HepG2 (cell line): ENCODE measurements around the gene CARHSP1. TPM values are rescaled to one million over a fixed set of nuclear protein-coding genes. Genes with fewer than 3 reads are reported as not detected.

Experiments used
- EEA1 ChIP-seq: sonication (generic); formaldehyde crosslinking; IDR thresholded peaks from 2 replicates; pipeline ENCODE4 v1.5.1; 2020; ENCODE audit warnings: mild to moderate bottlenecking, missing genetic modification reagents, borderline replicate concordance
- FOXA3 ChIP-seq: IDR thresholded peaks from 2 replicates; pipeline ENCODE4 v1.6.1; 2016; ENCODE audit warnings: missing genetic modification reagents, missing compliant biosample characterization
- HOXD1 ChIP-seq: sonication (generic); formaldehyde crosslinking; IDR thresholded peaks from 2 replicates; pipeline ENCODE4 v1.5.0; 2020; ENCODE audit warnings: missing genetic modification reagents
- MAFG ChIP-seq: sonication (generic); formaldehyde crosslinking; IDR thresholded peaks from 2 replicates; pipeline ENCODE4 v1.5.1; 2020; ENCODE audit warnings: mild to moderate bottlenecking, missing genetic modification reagents
- RCOR2 ChIP-seq: IDR thresholded peaks from 2 replicates; pipeline ENCODE4 v1.6.1; 2016; ENCODE audit warnings: missing biosample characterization, missing genetic modification reagents
- REXO4 ChIP-seq: sonication (generic); formaldehyde crosslinking; IDR thresholded peaks from 2 replicates; pipeline ENCODE4 v1.8.0; 2022; ENCODE audit warnings: missing genetic modification reagents, mild to moderate bottlenecking, borderline replicate concordance
- SOX5 ChIP-seq: IDR thresholded peaks from 2 replicates; pipeline ENCODE4 v1.6.1; 2016; ENCODE audit warnings: borderline replicate concordance
- SOX6 ChIP-seq, 2 experiments: fragments of 450-650 bp in 1 of 2; sonication (generic) in 1 of 2; formaldehyde crosslinking in 1 of 2; IDR thresholded peaks; 2 replicates each; pipeline versions ENCODE4 v1.4.0 to v1.6.1; 2017 to 2020; ENCODE audit warnings: antibody characterized with exemption in 1 of 2, mild to moderate bottlenecking in 1 of 2, missing genetic modification reagents in 1 of 2
- SRSF1 ChIP-seq: fragments of 200-400 bp; formaldehyde crosslinking; optimal IDR thresholded peaks from 2 replicates; pipeline ENCODE3; 2017; ENCODE audit warnings: mild to moderate bottlenecking, low read depth, low read length, moderate library complexity
- STAG1 ChIP-seq: sonication (generic); formaldehyde crosslinking; IDR thresholded peaks from 2 replicates; pipeline ENCODE4 v1.4.0; 2020; ENCODE audit warnings: missing genetic modification reagents
- YEATS4 ChIP-seq: sonication (generic); formaldehyde crosslinking; IDR thresholded peaks from 2 replicates; pipeline ENCODE4 v1.4.0; 2020; ENCODE audit warnings: missing genetic modification reagents, borderline replicate concordance
- ZEB1 ChIP-seq: IDR thresholded peaks from 2 replicates; pipeline ENCODE4 v1.6.1; 2012; ENCODE audit warnings: mild to moderate bottlenecking, low read depth, inconsistent platforms; ENCODE audit not compliant: insufficient replicate concordance
- ZFP36L1 ChIP-seq: sonication (generic); formaldehyde crosslinking; IDR thresholded peaks from 2 replicates; pipeline ENCODE4 v1.8.0; 2022; ENCODE audit warnings: mild to moderate bottlenecking, missing genetic modification reagents, moderate library complexity
- ZNF282 ChIP-seq: fragments of 450-650 bp; IDR thresholded peaks from 2 replicates; pipeline ENCODE4 v1.6.1; 2018; ENCODE audit not compliant: partially characterized antibody
- ZNF382 ChIP-seq: sonication (generic); formaldehyde crosslinking; IDR thresholded peaks from 2 replicates; pipeline ENCODE4 v1.5.0; 2020; ENCODE audit warnings: missing genetic modification reagents, mild to moderate bottlenecking, borderline replicate concordance
- ZNF460 ChIP-seq: sonication (generic); formaldehyde crosslinking; IDR thresholded peaks from 2 replicates; pipeline ENCODE4 v1.5.1; 2020; ENCODE audit warnings: missing genetic modification reagents, mild to moderate bottlenecking, borderline replicate concordance
- ZNF510 ChIP-seq: sonication (generic); formaldehyde crosslinking; IDR thresholded peaks from 2 replicates; pipeline ENCODE4 v1.4.0; 2020; ENCODE audit warnings: low read depth, mild to moderate bottlenecking, missing genetic modification reagents
- ZNF530 ChIP-seq: sonication (generic); formaldehyde crosslinking; IDR thresholded peaks from 2 replicates; pipeline ENCODE4 v1.5.0; 2020; ENCODE audit warnings: low read depth, mild to moderate bottlenecking, missing genetic modification reagents
- ZNF564 ChIP-seq: sonication (generic); formaldehyde crosslinking; IDR thresholded peaks from 2 replicates; pipeline ENCODE4 v1.8.1; 2023; ENCODE audit warnings: mild to moderate bottlenecking, missing genetic modification reagents
- ZNF703 ChIP-seq: sonication (generic); formaldehyde crosslinking; IDR thresholded peaks from 2 replicates; pipeline ENCODE4 v1.5.1; 2020; ENCODE audit warnings: missing genetic modification reagents, mild to moderate bottlenecking, moderate library complexity, borderline replicate concordance
- ZNF772 ChIP-seq: sonication (generic); formaldehyde crosslinking; IDR thresholded peaks from 2 replicates; pipeline ENCODE4 v1.5.0; 2020; ENCODE audit warnings: mild to moderate bottlenecking, missing genetic modification reagents
- ZNF773 ChIP-seq: sonication (generic); formaldehyde crosslinking; IDR thresholded peaks from 2 replicates; pipeline ENCODE4 v1.4.0; 2020; ENCODE audit warnings: missing genetic modification reagents, borderline replicate concordance
- ZZZ3 ChIP-seq: sonication (generic); formaldehyde crosslinking; IDR thresholded peaks from 2 replicates; pipeline ENCODE4 v1.4.0; 2020; ENCODE audit warnings: missing genetic modification reagents, mild to moderate bottlenecking, borderline replicate concordance
- polyA plus RNA-seq, 8 experiments: library from polyadenylated mRNA; depleted of rRNA in 3 of 8; stranded (reverse) in 7 of 8; unstranded in 1 of 8; fragments of >200 nt; fragmentation: Illumina TruSeq in 4 of 8; extraction: Trizol in 4 of 8; gene quantifications; 2 replicates each; pipeline versions ENCODE4 v1.2.1 to v1.2.3, GENCODE V29; 2011 to 2016; ENCODE audit warnings: low read depth in 4 of 8, missing spikeins in 1 of 8, mixed read lengths in 1 of 8; ENCODE audit not compliant: insufficient read depth in 1 of 8
- total RNA-seq, 5 experiments: library from RNA; depleted of rRNA; stranded (reverse); fragments of >200 nt; fragmentation: Illumina TruSeq; extraction: Trizol; gene quantifications; 2 replicates each; pipeline ENCODE4 v1.2.3, GENCODE V29; 2016; ENCODE audit warnings: low read depth in 1 of 5
- TF ChIP-seq, protein P1 (sequence below): sonication (generic); formaldehyde crosslinking; IDR thresholded peaks from 2 replicates; pipeline ENCODE4 v1.5.0; 2020; ENCODE audit warnings: missing genetic modification reagents, mild to moderate bottlenecking, borderline replicate concordance
- TF ChIP-seq, protein P2 (sequence below): sonication (generic); formaldehyde crosslinking; IDR thresholded peaks from 2 replicates; pipeline ENCODE4 v1.4.0; 2020; ENCODE audit warnings: missing genetic modification reagents
- TF ChIP-seq, protein P3 (sequence below): sonication (generic); formaldehyde crosslinking; conservative IDR thresholded peaks from 2 replicates; pipeline ENCODE4 v1.4.0; 2020; ENCODE audit warnings: missing genetic modification reagents

CARHSP1 gene
- total and polyA plus RNA-seq, 2 of the 13 experiments (the other 11 are each of a cell fraction or from before 2014, with no cell fraction given): 173 to 345 TPM

DNA sequence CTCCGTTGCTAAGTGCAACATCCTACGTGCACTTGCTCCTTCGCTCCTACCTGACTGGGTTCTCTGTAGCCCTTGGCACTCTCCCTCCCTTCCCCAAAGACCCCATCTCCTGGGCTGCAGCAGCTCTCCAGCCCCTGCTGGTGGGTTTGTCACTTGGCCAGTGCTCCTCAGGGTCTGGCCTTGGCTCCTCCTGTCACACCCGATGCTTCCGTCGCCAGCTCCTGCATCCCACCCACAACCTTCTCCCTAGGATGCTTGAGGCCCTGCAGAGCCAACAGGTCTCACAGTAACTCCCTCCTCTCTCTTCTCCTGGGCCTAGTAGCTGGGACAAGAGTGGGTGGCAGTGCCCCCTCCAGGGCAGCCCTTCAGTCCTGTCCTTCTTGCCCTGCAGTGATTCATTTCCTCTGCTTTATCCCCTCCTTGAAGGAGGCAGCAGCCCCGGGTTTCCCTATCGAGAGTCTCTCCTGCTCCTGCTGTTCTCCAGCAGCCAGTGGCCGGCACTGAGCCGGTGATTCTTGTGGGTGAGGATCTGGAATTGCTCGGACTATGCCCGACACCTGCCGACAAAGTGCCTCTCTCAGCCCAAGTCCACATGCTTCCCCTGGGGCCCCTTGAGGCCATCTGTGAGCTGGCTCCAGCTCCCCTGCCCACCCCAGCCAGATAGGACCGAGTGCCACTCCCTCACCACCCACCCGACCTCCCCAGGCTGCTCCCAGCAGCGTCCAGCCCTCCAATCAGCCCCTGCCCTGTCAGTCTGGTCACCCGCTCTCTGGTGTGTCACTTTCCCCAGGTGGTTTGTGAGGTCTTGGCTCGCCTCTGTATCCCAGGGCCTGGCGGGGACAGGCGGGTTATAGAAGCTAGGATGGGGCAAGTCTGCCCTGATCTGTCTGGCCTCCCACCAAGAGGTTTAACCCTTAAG, 17.1 kb upstream of the CARHSP1 start (continued):
- TF ChIP-seq HOXD1 (CRISPR knock-in tag) (no peak), ZEB1 (no peak), ZNF773 (no peak), ZNF510 (CRISPR knock-in tag) (no peak), FOXA3 (CRISPR knock-in tag) (no peak), EEA1 (CRISPR knock-in tag) (no peak), STAG1 (CRISPR knock-in tag) (peak; percentile 59), ZNF382 (CRISPR knock-in tag) (no peak), SOX5 (CRISPR knock-in tag) (no peak), ZNF772 (CRISPR knock-in tag) (no peak), REXO4 (CRISPR knock-in tag) (no peak), ZFP36L1 (CRISPR knock-in tag) (no peak), SOX6 (IDR thresholded peaks at IDR 0.05) (no peak), SOX6 (CRISPR knock-in tag; IDR thresholded peaks at IDR 0.05) (peak; percentile 34; the same call in 1 of the 2 replicates), ZZZ3 (CRISPR knock-in tag) (no peak), ZNF703 (CRISPR knock-in tag) (peak; percentile 82; the same call in 1 of the 2 replicates), ZNF530 (CRISPR knock-in tag) (no peak), SRSF1 (peak; percentile 76), RCOR2 (CRISPR knock-in tag) (no peak), YEATS4 (CRISPR knock-in tag) (no peak), ZNF460 (CRISPR knock-in tag) (no peak), ZNF282 (no peak), ZNF564 (CRISPR knock-in tag) (no peak), MAFG (CRISPR knock-in tag) (no peak)
- TF ChIP-seq, protein P1, sequence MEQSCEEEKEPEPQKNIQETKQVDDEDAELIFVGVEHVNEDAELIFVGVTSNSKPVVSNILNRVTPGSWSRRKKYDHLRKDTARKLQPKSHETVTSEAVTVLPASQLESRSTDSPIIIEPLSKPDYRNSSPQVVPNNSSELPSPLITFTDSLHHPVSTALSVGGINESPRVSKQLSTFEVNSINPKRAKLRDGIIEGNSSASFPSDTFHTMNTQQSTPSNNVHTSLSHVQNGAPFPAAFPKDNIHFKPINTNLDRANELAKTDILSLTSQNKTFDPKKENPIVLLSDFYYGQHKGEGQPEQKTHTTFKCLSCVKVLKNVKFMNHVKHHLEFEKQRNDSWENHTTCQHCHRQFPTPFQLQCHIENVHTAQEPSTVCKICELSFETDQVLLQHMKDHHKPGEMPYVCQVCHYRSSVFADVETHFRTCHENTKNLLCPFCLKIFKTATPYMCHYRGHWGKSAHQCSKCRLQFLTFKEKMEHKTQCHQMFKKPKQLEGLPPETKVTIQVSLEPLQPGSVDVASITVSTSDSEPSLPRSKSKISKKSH: 0 out of 2 replicates have a peak, but pooled peaks have one; percentile 51
- TF ChIP-seq, protein P2, sequence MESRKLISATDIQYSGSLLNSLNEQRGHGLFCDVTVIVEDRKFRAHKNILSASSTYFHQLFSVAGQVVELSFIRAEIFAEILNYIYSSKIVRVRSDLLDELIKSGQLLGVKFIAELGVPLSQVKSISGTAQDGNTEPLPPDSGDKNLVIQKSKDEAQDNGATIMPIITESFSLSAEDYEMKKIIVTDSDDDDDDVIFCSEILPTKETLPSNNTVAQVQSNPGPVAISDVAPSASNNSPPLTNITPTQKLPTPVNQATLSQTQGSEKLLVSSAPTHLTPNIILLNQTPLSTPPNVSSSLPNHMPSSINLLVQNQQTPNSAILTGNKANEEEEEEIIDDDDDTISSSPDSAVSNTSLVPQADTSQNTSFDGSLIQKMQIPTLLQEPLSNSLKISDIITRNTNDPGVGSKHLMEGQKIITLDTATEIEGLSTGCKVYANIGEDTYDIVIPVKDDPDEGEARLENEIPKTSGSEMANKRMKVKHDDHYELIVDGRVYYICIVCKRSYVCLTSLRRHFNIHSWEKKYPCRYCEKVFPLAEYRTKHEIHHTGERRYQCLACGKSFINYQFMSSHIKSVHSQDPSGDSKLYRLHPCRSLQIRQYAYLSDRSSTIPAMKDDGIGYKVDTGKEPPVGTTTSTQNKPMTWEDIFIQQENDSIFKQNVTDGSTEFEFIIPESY: no peak
- TF ChIP-seq, protein P3, sequence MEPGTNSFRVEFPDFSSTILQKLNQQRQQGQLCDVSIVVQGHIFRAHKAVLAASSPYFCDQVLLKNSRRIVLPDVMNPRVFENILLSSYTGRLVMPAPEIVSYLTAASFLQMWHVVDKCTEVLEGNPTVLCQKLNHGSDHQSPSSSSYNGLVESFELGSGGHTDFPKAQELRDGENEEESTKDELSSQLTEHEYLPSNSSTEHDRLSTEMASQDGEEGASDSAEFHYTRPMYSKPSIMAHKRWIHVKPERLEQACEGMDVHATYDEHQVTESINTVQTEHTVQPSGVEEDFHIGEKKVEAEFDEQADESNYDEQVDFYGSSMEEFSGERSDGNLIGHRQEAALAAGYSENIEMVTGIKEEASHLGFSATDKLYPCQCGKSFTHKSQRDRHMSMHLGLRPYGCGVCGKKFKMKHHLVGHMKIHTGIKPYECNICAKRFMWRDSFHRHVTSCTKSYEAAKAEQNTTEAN (CRISPR knock-in tag): no peak
